Stimulated activated CD8-positive, alpha-beta memory T cell treated with anti-CD3 and anti-CD28 coated beads, Interleukin-2, amount 100 ng/mL, for 48 hours (primary cell): ENCODE data around the gene CRHR1.
A peak's percentile ranks its signal among the peaks of the same experiment; 100 is the strongest.
"Not testable (repeated sequence)": the region's sequence is repeated elsewhere in the genome, so short reads cannot be mapped to it uniquely, and the experiment has no call there.

Source experiments
- DNase-seq, 2 donors: peaks; one replicate each; pipeline ENCODE4 v3.0.0-alpha.2; 2020; ENCODE audit warnings: low read depth in 2 of 2

The CRHR1 gene

DNA sequence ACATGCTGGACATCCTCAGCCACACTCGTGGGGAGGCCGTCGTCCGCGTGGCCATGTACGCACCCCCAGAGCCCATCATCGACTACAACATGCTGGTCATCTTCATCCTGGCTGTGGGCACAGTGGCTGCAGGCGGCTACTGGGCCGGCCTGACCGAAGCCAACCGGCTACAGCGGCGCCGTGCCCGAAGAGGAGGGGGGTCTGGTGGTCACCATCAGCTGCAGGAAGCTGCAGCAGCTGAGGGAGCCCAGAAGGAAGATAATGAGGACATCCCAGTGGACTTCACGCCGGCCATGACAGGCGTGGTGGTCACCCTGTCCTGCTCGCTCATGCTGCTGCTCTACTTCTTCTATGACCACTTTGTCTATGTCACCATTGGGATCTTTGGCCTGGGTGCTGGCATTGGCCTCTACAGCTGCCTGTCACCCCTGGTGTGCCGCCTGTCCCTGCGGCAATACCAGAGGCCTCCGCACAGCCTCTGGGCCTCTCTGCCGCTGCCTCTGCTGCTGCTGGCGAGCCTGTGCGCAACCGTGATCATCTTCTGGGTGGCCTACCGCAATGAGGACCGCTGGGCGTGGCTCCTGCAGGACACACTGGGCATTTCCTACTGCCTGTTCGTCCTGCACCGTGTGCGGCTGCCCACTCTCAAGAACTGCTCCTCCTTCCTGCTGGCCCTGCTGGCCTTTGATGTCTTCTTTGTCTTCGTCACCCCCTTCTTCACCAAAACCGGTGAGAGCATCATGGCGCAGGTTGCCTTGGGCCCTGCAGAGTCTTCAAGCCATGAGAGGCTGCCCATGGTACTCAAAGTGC lies 61.5 kb downstream of the CRHR1 start:
- no peak for DNase-seq

DNA sequence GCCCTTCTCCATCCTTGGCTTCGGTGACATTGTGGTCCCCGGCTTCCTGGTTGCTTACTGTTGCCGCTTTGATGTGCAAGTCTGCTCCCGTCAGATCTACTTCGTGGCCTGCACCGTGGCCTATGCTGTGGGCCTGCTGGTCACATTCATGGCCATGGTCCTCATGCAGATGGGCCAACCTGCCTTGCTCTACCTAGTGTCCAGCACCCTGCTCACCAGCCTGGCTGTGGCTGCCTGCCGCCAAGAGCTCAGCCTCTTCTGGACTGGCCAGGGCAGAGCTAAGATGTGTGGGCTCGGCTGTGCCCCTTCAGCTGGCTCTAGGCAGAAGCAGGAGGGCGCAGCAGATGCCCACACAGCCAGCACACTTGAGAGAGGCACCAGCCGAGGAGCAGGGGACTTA lies 62.1 kb downstream of the CRHR1 start:
- DNase-seq: no peak

DNA sequence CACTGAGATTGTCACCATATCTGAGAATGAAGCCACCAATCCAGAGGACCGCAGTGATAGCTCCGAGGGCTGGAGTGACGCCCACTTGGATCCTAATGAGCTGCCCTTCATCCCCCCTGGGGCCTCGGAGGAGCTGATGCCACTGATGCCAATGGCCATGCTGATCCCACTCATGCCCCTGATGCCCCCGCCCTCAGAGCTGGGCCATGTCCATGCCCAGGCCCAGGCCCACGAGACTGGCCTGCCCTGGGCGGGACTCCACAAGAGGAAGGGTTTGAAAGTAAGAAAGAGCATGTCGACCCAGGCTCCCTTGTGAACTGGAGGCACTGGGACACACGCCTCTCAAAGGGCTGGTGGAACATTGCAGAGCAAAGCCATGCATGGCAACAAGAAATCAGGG lies 62.5 kb downstream of the CRHR1 start:
- DNase-seq: no peak

DNA sequence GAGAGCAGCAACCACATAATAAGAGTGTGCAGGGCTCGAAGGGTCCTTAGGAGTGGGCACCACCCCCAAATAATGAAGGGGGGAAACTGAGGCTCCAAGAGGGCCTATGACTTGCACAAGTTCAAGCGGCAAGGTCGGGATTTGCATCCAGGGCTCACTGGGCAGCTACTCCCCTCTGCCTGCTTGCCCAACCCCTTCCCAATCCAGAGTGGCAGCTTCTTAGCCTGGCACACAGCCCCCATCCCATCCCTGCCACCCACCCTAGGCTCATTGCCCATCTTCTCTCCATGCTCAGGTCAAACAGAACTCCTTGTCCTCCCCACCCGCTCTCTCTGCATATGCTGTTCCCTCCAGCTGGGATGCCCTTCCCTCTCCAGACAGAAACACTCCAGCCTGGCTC lies 63.0 kb downstream of the CRHR1 start:
- no peak for DNase-seq

DNA sequence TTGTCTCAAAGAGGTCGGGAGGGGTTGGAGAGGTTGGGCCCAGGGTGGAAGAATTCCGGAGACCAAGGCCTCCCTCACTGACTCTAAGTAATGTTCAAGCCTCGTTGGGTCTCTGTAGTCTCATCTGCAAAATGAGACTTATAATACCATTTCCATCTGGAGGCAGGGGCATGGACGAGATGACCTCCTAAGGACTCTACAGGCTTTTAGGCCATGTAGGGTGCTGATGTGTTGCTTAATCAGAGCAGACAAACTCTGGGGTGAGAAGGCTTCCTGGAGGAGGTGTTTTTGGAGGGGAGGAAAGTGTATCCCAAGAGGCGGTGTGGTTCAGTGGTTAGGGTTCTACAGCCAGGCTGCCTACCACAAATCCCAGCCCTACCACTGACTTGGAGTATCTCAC lies 63.6 kb downstream of the CRHR1 start:
- DNase-seq: no peak

DNA sequence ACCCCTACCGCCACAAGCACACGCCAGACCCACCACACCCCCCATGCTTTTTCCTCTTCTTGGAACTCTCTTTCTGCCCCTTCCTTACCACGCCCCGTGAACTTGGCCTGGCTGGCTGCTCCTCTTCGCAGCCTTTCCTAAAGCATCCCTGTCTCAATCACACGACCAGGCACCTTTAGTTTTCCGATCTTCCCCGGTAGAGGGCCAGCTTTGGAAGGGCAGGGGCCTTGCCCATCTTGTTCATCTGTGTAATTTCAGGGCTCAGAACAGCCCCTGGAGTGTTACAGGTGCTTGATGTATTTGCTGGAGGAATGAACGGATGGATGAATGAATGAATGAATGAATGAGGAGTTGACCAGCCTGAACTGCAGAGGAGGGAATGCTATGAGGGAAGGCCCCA lies 64.3 kb downstream of the CRHR1 start:
- DNase-seq: no peak

DNA sequence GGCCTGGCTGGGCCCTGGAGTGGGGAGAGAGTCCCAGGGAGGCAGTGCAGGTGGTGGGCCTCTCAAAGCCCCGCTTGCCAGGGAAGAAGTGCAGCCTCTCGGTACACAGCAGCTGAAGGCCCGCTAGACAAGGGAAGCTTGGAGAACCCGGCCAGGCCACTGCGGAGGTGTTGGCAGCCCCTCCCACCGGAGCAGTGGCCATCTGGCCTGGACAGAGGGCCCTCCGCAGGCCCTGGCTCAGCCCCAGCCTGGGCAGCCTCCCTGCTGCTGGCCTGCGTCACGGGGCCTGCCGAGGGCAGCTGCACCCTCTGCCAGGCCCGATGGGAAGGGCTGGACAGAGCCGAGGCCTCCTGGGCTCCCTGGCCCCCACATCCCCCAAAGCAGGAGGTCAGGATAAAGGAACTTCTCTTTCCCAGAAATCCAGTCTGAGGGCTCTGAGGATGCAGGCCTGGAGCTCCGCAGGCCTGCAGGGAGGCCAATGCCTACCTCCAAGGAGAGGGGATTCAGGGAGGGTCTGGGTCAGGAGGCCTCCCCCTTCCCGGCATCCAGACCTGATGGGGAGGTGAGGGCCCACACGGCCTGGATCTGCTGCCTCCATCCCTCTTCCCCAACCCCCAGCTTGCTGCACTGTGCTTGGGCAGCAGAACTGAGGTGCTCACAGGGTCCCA lies 64.9 kb downstream of the CRHR1 start:
- DNase-seq: no peak

DNA sequence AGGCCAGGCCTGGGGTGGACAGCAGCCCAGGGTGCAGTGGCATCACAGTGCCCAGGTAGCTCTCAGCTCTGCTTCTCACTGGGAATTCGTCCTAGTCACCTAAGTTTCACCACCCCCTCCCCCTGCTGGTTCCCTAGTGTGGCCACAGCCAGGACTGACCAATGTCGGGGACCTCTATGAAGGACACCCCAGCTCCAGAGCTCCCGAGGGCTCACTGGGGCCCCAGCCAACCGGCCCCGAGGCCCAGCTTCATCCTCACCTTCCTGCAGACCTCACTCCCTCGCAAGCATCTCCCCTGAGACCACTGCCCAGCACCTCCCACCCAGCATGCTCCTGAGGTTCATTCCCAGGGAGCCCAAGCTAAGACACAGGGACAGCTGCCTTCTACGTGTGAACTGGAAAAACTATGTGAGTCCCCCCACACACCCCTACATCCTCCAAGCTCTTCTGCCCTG lies 65.4 kb downstream of the CRHR1 start:
- DNase-seq: no peak

DNA sequence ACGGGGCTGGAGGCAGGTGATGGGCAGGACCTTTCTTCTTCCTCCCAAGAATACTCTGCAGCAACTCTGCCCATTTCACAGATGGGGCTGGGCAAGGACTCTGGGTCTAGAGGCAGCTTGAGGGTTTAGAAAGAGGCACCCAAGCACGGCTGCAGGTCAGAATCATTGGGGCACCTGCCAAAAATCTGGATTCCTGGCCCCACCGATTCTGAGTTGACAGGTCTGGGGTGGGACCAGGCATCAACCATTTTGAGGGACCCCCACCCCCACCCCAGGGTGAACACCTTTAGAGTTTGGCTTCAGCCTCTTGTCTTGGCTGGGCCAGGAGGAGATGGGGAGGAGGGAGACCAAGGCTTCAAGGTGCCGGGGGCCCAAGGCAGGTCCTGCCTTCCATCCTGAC lies 65.9 kb downstream of the CRHR1 start:
- DNase-seq: no peak

DNA sequence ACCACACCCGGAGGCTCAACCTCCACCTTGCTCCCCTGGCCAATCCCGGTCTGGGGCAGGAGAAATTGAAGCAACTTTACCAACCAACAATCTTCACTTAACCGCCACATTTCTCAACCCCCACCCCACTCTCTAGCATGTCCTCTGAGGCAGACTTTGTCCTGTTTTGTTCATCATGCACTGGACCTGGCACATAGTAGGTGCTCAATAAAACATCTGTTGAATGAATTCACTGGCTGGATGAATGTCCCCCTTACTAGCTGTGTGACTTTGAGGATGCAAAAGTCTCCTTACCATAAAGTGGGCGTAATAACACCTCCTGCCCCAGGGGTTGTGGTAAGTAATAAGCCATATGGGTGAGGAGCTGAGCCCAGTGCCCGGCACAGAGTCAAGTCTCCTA lies 66.3 kb downstream of the CRHR1 start:
- no peak for DNase-seq

DNA sequence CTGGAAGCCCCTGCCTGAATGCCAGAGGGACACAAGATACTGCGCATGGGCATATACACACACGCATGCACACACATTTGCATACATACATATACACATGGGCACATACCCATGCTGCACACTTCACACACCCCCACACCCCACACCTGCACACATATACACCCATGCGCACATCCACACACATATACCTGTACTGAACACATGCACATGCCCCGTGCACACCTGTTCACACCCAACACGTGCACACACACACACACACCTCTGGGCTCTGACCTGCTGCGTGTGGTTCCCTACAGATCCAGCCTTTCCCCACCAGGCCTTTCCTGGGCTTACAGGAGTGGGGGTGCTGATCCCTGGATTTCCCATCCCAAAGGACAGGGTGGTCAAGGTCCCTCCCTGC lies 66.9 kb downstream of the CRHR1 start:
- DNase-seq: no peak

DNA sequence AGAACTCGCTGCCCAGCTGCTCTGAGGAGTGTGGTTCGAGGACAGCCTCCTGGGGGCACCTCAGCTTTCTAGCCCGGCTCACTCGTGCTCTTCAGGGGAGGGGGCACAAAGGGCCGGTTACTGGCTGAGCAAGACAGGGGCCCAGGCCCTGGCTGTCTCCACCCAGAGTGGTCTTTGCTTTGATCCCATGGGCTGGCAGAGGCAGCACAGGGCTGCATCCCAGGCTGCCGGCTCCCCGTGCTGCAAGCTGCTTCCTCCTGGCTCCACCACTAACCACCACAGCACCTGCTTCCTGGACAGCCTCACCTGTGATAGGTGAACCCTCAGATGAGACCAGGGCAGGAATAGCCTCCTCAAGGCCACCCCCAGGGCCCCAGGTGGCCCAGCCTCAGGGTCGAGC lies 67.3 kb downstream of the CRHR1 start:
- DNase-seq: no peak

DNA sequence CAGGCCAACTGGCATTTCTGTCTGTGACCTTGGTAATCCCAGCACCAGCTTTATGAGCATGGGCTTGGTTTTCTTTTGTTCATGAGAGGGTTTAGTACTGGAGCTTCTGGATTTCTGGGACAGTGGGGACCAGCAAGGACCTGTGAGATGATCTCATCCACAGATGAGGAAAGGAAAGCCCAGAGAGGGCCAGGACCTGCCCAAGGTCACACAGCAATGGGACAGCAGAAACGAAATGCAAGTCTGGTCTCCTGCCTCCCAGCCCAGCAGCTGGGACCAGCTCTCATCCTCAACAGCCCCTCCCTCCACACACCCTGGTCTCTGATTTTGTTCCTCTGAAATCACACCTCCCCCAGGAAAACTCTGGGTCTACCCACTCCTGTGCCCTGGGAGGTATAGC lies 67.8 kb downstream of the CRHR1 start:
- DNase-seq: no peak

DNA sequence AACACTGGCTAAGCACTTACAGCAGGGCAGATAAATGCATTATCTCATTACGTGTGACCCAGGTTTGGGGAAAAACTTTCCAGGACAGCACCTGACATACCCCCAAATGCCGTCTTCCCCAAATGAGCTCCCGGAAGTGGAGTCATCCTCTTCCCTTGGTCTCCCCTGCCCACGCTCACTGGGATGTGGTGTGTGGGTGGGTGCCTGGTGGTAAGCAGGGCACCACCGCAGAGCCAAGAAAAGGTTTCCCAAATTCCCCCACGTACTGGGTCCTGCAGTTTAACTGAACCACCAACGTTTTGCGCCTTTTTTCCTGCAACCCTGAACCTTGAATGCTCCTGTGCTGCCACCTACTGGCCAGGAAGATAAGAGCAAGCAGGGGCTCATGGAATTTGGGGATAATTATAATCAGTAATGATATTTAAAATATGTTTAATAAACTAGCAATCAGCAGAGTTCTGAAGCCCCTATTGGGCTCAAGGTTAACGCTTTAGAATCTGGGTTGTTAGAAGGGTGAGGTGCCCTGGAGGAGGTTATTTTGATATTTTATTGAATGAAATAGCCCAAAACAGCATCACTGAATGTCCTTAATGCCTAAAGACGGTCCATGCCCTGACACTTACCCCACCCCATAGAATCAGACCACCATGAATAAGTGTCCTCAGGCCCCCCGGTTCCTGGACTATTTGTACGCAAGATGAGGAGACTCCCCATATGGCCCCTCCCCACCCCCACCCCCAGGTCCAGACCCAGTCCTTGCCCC lies 68.6 kb downstream of the CRHR1 start:
- DNase-seq: peak; percentile 41 to 45

DNA sequence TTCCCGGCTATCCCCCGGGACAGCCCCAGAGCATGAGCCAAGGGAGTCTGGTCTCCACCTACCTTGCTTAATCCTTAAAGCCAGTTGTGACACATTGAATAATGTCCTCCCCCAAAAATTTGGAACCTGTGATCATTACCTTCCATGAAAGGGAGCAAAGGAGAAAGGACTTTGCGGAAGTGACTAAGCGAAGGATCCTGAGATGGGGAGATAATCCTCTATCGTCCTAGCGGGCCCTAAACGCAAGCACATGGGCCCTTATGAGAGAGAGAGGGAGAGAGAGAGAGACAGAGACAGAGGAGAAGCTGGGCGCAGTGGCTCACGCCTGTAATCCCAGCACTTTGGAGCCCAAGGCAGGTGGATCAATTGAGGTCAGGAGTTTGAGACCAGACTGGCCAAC lies 70.1 kb downstream of the CRHR1 start:
- DNase-seq: no peak

DNA sequence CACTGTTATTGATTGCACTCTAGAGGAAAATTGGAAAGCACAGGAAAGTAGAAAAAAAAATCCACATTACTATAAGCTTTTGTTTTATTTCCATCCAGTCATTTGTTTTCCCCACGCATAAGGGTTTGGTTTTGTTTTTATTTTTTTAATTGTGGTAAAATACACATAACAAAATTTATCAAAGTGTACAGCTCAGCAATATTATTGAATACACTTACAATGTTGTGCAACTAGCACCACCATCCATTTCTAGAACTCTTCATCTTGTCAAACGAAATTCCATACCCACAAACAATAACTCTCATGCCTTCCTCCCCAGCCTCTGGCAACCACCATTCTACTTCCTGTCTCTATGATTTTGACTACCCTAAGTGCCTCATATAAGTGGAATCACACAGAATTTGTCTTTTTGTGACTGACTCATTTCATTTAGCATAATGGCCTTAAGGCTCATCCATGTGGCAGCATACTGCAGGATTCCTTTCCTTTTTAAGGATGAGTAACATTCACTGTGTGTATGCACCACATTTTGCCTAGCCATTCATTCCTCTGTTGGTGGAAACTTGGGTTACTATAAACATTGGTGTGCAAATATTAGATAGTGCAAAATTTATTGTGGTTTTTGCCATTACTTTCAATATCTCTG lies 71.7 kb downstream of the CRHR1 start:
- DNase-seq: no peak

DNA sequence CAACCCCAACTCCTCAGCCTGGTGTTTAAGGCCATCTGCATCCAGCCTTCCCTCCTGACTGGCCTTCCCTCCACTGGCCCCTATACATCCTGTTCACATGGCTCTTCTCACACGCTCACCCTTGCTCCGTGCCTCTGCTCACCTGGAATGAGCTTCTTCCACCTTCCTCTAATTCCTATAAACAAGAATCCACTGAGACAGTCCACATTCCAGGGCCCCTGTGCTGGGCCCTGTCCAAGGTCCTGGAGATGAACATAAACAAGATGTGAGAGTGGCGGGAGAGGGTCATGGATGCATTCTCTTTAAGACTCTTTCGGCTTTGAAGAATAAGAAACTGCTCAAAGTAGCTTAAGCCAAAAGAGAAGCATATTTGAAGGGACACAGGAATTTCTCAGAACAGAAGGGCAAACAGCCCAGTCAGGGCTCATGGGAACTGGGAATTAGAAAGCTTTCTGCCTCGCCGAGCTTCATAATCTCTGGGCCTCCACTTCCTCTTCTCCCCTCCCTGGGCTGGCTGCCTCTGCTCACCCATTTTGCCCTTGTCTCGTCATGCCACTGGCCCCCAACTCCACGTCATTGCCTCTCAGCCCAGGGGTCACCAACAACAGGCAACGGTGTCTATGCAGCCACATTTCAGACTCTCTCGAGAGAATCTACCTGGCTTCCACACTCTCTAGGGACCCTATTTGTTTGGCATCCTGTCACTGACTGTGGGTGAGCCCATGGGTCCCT lies 74.0 kb downstream of the CRHR1 start:
- DNase-seq: no peak

DNA sequence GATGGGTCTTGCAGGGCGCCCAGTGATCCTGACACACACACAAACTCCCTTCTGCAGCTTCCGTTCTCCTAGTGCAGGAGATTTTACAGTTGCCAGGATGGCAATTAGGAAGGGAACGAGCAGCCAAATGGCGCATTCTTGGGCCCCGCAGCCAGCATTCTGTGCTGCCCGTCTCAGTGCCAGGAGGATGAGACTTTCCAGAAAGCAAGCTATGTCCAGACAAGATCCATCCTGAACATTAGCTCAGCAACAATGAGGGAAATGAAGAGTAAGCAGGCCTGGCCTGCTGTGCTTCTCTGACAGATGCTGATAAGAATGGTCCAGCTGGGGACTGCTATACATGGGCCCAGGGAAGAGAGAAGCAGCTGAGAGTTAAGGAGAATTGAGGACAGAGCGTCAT lies 77.0 kb downstream of the CRHR1 start:
- DNase-seq: no peak

DNA sequence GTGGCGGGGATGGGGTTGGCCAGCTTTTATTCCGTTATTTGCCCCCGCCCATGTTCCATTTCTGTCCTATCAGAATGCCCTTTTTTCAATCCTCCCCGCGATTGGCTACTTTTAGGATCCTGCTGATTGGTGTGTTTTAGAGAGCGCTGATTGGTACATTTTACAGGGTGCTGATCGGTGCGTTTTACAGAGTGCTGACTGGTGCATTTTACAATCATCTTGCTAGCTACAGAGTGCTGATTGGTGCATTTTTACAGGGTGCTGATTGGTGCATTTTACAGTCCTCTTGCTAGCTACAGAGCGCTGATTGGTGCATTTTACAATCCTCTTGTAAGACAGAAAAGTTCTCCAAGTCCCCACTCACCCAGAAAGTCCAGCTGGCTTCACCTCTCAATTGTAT lies 78.0 kb downstream of the CRHR1 start:
- not testable (repeated sequence) for DNase-seq

DNA sequence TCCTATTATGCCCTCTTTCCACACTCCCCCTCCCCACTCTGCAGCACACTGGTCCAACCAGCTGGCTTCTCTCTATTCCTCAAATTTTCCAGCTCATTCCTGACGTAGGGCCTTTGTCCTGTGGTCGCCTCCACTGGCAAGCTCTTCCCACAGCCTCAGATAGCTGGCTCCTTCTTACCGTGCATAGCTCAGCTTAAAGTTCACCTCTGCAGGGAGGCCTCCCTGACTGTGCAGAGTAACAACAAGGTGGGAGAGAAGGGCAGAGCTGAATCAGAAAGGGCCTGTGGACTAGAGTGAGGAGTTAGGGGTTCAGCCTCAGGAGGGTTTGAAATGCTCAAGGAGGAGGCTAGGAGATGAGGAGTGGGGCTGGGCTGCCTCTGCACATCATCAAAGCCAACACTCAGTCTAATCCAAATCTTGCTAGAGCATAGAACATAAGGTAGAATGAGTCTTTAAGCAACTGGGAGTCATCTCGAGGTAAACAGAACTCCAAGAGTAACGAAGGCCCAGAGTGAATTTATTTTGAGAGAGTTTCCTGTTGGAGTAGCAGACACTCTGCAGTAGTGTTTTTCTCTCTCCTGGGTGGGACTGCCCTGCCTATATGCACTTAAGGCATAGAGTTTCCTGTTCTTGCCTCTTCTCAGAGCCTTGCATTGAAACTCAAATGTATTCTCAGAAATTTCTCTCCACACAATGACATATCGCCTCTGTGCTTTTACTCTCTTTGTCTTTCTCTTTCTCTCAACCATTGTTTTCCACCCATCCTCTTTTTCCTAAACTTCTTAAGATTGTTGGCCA lies 79.9 kb downstream of the CRHR1 start:
- no peak for DNase-seq

DNA sequence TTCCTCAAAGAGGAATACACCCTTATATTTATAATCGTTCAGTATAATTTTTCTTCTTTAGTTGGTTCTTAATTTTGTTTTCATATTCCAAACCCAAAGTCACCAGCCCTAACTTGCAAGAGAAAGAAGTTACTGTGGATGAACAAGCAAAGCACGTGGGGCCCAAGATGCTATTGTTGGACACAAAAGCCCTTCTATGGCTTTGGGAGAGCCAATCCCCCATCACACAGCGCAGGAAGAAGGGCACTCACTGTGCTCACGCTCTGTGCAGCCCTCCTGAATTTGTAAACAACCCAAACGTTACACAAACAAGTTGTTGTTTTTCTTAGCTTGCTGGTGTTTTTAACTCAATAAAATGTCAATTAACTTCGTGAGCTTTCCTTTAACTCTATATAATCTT lies 83.1 kb downstream of the CRHR1 start:
- no peak for DNase-seq
